Stimulated activated CD8-positive, alpha-beta memory T cell treated with anti-CD3 and anti-CD28 coated beads, Interleukin-15, amount 100 ng/mL, for 48 hours (primary cell): Measurements from ENCODE around the gene RAX.
A peak's percentile ranks its signal among the peaks of the same experiment; 100 is the strongest.

Source experiments
- DNase-seq, 2 donors: peaks; one replicate each; pipeline ENCODE4 v3.0.0-alpha.2; 2020; ENCODE audit warnings: low read depth in 2 of 2

The RAX gene

DNA sequence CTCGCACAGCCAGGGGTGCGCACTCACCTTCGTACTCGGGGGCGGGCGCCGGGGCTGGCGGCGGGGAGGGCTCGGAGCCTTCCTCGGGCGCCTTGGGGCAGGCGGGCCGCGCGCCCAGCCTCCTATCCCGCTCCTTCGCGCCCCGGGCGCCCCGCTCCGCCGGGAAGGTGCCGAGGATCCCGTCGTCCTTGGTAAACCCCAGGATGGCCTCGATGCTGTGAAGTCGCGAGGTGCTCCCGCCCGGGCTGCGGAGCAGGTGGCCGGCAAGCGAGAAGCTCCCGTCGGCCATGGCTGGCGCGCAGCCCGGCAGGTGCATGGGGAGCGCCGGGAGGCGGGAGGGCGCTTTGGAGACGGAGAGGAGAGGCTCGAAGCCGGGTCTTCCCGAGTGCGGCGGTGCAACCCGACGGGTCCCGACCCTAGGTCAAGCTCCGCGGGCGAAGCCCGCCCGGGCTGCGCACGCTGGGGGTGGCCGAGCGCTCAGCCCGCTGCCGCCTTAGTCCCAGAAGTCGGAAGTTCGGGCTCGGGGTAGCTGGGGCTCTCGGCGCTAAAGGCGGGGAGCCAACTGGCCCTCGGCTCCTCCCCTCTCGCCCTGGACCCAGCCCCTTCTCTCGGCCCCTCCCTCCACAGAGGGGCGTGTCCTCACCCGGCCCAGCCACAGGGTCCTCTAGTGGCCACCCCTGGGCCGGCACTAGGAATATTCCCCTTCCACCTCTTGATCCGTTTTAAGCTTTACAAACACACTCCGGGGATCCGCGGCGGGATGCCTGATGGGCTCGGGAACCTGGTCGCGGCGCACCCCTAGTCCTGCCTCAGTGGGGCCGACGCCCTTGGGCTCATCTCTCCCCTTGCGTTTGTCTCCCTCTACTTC is at the start of gene RAX:
RAX (minus strand) TSS at position 564 of the 868 bp plus-strand sequence; CDS start at position 316, 248 bp downstream.
- DNase-seq = peak in 1 of 2 donors; percentile 13

- no peak for DNase-seq
Measured at GRCh38 chr18:59318460-59319050, 45.3 kb upstream of the RAX start, which contains the start of gene CPLX4. Gene CPLX4, minus strand, starts transcription at chr18:59318649. Its CDS starts 187 bp downstream, at chr18:59318462.

GRCh38 chr18:59311631-59312030 is 38.4 kb upstream of the RAX start:
- DNase-seq = no peak

DNA sequence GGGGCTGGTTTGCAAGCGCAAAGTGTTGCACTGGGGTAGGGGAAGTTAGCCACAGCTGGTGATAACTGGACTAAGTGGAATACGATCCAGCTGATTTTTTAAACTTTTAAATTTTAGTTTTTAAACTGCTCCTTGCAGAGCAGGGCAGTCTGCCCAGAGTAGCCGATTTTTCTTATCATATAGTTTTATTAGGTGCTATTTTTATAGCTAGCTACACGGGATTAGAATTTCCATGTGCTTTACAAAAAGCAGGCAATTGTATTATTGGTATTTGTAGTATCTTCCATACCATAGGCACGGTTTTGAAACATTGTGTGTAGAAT is 35.6 kb upstream of the RAX start:
- no peak for DNase-seq

DNA sequence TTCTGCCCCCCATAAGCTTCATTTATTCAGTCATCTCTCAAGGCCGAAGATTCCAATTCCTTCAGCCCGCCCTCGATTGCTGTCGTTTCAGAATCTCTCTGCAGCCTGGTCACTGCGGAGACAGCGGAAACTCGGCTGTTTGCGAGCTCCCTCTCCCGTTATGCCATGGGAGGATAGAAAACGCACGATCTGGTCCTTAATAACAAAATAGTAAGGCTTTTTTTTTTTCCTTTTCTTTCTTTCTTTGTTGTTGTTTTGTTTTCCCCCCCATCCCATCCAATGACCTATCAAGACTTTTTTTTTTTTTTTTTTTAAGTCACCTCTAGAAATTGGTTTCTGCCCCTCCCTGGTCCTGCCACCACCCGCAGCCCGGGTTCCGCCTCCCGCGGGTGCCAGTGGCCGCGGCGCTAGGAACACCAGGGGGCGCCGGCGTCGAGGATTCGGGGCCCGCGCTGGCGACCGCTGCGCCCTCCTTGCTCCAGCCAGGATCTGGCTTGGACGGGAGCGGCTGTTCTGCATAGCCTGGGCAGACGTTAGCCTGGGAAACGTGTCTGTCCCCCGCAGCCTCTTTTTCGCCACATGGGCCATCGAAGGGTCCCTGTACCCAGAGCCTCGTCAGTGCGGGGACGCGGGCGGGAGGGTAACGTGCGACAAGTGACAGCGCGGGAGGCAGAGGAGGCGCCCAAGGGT is 35.1 kb upstream of the RAX start:
- peak; percentile 41 to 44 for DNase-seq

DNA sequence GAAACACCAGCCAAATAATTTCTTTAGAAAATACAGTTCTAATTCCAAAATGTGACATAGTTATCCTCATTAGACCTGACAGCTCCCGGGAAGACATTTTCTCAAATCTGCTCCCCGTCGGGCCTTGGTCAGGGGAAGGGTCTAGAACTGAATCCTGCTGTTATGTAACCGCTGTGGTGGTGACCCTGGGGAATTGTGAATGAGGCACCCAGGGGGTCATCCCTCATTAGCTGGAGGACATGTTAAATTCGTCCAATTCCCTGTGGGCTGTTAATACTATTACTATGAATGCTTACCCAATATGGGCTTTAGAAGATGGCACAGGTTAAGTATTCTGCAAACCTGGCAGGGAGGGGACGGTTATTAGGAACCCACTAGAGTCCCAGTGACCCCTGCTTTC is 33.4 kb upstream of the RAX start:
- no peak for DNase-seq

- DNase-seq = no peak
Measured at GRCh38 chr18:59305295-59305694, 32.0 kb upstream of the RAX start.

DNA sequence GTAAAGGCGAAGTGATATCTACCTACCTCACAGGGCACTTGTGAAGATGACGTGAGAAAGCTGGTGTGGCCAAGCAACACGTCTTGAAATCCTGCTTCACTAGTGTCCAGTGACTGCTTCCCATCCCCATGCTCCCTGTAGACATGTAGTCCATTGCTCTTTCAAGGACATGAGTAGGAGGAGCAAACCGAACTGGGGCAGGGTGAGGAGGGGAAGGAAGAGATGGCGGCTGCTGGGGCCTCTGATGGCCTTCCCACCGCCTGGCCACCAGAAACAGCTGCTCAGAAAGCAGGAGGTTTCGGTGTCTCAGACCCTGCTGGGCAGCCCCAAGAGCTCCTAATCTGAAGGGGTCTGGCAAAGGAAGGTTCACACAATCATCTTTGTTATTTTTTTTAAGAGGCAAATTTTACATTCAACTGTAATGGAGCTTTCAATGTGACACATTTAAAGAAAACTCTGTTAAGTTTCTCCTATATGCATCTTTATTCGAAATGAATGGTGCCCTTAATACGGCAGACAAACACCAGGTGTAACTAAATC is 30.5 kb upstream of the RAX start:
- no peak for DNase-seq

DNA sequence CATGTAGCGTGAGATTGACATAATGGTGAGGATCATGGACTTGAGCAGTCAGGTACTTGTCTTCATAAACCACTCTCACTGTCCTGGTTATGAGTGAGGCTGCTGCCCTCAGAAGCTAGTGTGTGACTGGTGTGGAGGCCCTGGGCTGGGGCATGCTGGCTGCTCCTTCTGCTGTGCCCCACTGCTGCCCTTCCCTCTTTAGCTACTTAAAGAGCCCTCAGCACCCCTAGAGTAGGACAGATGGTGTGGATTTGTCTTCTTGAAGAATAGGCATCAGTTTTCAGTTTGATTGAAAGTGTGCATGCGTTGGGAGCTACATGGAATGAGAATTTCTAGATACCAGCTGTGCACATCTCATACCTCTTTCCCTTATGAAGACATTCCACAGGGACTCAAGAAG is 29.8 kb upstream of the RAX start:
- DNase-seq = no peak

DNA sequence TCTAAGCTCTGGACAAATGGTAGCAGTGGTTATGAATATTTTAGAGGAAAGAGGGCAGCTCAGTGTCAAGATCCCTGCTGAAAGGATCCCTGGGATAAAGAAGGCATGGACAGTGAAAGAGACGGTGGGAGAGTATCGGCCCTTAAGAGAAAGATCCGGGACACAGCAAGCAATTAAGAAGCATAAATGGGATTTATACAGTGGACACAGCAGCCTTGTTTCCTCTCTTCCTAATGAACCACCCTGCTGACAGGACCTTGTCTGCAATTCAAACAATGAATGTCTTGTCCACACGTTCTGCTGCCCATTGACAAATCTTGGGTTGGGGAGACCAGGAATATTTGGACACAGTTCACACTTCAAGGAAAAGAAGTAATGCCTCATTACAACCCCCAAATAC is 28.7 kb upstream of the RAX start:
- DNase-seq = no peak

GRCh38 chr18:59300676-59301285 is 27.5 kb upstream of the RAX start:
- DNase-seq = peak in 1 of 2 donors; percentile 1

GRCh38 chr18:59298871-59299270 is 25.6 kb upstream of the RAX start:
- no peak for DNase-seq

DNA sequence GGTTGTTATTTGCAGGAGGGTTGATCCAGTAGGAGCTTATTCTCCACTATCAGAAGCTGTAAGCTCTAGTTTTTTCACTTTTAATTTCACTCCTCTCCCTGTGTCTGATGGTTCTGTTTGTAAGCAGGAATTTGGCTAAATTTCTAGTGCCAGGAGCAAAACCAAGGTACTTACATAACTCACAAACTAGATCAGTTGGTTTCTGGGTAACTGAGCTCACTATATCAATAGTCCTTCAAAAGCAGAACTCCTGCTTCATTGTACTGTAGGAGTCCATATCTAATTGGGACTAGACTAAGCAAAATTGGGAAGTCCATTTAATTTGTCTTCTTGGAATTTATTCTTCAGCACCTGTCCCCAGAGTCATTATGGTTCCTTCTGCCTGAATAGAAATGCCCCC is 20.1 kb upstream of the RAX start:
- DNase-seq = no peak

DNA sequence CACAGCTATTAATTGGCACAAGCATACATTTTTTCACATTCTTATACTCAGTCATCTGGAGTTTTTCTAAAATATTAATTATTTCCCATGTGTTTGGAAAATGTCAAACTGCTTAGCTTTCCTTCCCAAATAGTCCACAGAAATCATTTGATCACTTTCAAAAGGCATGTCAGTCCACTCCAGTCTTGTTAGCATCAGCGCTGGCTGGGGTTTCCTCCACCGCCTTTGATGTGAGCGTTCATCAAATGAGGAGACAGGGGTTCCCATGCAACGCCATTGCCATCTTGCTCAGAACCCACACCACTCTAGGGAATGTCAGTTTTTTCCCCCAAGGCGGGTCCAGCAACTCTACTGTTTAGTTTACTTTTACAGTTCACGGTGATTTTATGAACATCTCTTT is 13.1 kb upstream of the RAX start:
- no peak for DNase-seq

DNA sequence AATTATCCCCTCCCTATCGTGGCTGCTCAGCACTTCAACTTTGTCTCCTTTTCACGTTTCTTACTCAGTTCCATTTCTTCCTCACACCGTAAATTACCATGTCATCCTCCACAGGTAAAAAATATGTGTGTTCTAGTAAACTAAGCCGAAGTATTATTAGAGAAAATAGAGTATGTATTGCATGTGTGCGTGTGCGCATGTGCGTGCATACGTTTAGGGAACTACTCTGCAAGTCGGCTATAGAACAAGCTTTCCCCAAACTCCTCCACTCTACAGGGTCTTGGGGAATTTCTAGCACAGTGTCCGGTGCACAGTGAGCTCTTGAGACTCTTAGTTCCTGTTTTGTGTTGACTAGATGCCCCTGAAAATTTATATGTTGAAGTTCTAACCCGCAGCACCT is 9.1 kb upstream of the RAX start:
- DNase-seq = no peak

- no peak for DNase-seq
Measured at GRCh38 chr18:59279722-59280121, 6.5 kb upstream of the RAX start.

DNA sequence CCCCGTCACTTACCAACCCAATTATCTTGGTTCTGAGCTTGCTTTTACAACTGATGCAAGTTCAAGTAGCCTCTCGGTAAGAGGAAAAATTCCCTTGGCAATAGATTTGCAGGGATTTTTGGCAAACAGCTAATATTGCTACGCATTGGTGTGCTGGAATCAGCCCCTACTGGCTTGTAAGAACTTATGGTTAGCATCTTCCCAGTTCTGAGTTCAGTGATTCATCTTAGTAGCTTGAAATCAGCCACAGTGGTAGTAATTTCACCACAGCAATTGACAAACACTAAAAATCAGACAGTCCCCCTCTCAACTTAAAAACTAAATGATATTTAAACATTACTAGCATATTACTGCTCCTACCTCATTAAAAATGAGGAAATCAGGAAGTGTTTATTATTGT is 5.9 kb upstream of the RAX start:
- DNase-seq = no peak

- no peak for DNase-seq
Measured at GRCh38 chr18:59278793-59279192, 5.5 kb upstream of the RAX start.

DNA sequence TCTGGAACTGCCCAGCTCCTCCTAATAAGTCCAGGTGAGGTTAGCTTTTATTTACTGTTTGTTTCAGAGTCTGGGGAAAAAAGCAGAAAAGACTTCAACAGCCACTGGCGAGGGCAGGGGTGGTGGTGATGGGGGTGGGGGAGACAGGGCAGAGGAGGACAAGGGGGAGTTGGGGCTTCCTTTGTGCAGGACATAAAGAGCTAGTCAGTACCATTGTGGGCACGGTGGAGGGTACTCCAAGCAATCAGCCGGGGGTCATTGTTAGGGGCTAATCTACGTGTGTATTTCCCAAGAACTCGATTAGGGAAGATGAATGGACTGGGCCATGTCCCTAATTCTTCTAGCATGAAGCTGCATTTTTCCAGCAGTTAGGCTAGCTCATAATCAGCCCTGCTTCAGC is 2.8 kb upstream of the RAX start:
- no peak for DNase-seq

DNA sequence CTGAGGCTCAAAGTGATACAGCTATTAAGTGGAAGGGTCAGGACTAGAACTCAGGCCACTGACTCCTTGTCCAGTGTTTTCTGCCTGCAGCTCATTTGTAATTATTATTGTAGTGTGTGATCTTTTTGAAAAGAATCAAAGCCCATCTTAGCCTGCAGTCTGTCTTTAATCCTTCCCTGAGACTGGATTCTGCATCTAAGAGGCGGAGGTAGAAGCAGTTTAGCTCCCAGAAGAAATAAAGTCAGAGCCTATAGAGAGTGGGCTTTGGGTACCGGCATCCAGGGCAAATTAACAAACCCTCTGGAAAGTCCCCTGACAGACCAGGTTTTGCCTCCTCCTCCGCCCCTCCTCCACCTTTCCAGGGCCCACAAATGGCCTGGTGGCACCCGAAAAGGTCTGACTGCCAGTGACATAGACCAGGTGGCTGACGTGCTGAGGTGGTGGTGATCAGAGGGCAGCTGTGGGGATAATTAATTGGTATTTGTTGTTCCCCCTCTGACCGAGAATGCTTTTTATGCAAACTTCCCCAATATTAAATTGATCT is 2.2 kb upstream of the RAX start:
- no peak for DNase-seq

DNA sequence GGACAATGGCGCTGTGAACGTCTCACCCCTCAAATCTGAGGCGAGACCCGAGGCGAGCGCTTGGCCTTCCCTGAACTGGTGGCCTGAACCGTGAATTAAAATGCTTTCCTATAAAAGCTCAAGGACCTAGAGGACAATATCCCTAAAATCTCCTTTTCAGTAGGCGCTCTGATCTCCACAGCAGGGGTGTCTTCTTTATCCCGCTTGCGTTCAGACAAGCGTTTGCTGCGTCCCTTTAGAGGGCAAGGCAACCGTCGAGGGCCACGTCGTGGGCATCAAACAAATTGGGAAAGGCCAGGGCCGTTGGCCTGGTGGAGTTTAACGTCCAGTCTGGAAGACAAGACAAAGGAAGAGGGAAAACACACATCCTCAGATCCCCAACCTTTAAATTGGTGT is 1.3 kb upstream of the RAX start:
- DNase-seq = no peak
